ENCODE results near the gene C19orf25. TPM values are rescaled to one million over a fixed set of nuclear protein-coding genes. Genes with fewer than 3 reads are reported as not detected.
A peak's percentile ranks its signal among the peaks of the same experiment; 100 is the strongest.

Gene C19orf25
- total and polyA plus RNA-seq, 9 of the 15 experiments (the other 6 are each of a cell fraction or from before 2014, with no cell fraction given) = 0.79 to 96.0 (median 36.1) TPM

DNA sequence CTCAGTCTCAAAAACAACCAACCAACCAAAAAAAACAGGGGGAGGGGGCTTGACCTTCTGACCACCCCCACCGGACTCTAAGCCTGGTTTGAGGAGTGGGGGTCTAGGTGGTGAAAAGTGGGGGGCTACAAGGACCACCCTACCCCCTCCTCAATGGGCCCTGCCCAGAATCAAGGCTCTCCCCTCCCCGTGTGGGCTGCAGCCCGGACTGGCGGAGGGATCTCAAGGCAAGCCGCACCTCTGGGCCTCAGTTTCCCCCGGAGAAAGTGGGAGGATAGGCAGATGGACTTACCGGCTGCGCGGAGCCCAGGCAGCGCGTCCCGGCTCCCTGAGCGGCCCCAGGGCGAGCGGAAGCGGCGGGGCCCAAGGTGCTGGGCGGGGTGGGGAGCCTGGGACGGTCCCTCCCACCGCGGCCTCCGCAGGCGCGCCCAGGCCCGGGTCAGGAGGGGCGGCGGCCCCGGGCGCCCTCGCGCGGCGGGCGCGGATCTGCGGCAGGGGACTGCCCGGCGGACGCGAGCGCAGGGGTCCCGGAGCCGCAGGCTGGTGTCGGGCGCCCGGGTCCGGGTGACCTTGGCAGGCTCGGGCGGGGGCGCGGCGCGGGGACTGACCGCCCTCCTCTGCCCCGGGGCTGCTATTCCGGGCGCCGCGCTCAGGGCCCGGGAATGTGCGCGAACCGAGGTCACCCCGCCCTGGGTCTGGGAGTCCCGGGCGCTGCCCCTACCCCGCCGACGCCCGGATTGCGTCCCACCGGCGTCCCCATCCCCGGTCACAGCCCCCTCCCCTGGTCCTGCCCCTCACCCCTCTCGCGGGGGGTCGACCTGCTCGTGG is 33.9 kb upstream of the C19orf25 start, which contains the start of gene ADAMTSL5 (continued):
- TF ChIP-seq, protein P1, sequence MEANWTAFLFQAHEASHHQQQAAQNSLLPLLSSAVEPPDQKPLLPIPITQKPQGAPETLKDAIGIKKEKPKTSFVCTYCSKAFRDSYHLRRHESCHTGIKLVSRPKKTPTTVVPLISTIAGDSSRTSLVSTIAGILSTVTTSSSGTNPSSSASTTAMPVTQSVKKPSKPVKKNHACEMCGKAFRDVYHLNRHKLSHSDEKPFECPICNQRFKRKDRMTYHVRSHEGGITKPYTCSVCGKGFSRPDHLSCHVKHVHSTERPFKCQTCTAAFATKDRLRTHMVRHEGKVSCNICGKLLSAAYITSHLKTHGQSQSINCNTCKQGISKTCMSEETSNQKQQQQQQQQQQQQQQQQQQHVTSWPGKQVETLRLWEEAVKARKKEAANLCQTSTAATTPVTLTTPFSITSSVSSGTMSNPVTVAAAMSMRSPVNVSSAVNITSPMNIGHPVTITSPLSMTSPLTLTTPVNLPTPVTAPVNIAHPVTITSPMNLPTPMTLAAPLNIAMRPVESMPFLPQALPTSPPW (CRISPR knock-in tag; IDR thresholded peaks at IDR 0.05) = peak; percentile 82
- TF ChIP-seq SMARCC2 (IDR thresholded peaks at IDR 0.05; ENCODE audit: low read depth) = no peak
- TF ChIP-seq, protein P2, sequence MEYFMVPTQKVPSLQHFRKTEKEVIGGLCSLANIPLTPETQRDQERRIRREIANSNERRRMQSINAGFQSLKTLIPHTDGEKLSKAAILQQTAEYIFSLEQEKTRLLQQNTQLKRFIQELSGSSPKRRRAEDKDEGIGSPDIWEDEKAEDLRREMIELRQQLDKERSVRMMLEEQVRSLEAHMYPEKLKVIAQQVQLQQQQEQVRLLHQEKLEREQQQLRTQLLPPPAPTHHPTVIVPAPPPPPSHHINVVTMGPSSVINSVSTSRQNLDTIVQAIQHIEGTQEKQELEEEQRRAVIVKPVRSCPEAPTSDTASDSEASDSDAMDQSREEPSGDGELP (CRISPR knock-in tag; IDR thresholded peaks at IDR 0.05; ENCODE audit: borderline replicate concordance) = peak; percentile 60
- TF ChIP-seq E2F3 (CRISPR knock-in tag; IDR thresholded peaks at IDR 0.05) = no peak; the same call in 1 of the 2 replicates
- TF ChIP-seq ATF1 (CRISPR knock-in tag; IDR thresholded peaks at IDR 0.05) = no peak
- TF ChIP-seq ATF1 (tag; IDR thresholded peaks at IDR 0.05) = no peak
- peak; percentile 31; the same call in 1 of the 2 replicates for TF ChIP-seq L3MBTL2 (IDR thresholded peaks at IDR 0.05)
- TF ChIP-seq KDM2B (CRISPR knock-in tag; IDR thresholded peaks at IDR 0.05) = 0 out of 2 replicates have a peak, but pooled peaks have one; percentile 58
- TF ChIP-seq, protein P3, sequence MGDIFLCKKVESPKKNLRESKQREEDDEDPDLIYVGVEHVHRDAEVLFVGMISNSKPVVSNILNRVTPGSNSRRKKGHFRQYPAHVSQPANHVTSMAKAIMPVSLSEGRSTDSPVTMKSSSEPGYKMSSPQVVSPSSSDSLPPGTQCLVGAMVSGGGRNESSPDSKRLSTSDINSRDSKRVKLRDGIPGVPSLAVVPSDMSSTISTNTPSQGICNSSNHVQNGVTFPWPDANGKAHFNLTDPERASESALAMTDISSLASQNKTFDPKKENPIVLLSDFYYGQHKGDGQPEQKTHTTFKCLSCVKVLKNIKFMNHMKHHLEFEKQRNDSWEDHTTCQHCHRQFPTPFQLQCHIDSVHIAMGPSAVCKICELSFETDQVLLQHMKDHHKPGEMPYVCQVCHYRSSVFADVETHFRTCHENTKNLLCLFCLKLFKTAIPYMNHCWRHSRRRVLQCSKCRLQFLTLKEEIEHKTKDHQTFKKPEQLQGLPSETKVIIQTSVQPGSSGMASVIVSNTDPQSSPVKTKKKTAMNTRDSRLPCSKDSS (IDR thresholded peaks at IDR 0.05; ENCODE audit: low read depth, partially characterized antibody) = no peak
- TF ChIP-seq, protein P4, sequence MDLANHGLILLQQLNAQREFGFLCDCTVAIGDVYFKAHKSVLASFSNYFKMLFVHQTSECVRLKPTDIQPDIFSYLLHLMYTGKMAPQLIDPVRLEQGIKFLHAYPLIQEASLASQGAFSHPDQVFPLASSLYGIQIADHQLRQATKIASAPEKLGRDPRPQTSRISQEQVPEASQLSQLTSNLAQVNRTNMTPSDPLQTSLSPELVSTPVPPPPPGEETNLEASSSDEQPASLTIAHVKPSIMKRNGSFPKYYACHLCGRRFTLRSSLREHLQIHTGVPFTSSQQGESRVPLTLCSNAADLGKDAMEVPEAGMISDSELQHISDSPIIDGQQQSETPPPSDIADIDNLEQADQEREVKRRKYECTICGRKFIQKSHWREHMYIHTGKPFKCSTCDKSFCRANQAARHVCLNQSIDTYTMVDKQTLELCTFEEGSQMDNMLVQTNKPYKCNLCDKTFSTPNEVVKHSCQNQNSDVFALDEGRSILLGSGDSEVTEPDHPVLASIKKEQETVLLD (IDR thresholded peaks at IDR 0.05) = 0 out of 2 replicates have a peak, but pooled peaks have one; percentile 39
- TF ChIP-seq ZBTB7A (IDR thresholded peaks at IDR 0.05; ENCODE audit: borderline replicate concordance, control insufficient read depth, low read depth, low read length) = peak; percentile 89
- TF ChIP-seq, protein P5, sequence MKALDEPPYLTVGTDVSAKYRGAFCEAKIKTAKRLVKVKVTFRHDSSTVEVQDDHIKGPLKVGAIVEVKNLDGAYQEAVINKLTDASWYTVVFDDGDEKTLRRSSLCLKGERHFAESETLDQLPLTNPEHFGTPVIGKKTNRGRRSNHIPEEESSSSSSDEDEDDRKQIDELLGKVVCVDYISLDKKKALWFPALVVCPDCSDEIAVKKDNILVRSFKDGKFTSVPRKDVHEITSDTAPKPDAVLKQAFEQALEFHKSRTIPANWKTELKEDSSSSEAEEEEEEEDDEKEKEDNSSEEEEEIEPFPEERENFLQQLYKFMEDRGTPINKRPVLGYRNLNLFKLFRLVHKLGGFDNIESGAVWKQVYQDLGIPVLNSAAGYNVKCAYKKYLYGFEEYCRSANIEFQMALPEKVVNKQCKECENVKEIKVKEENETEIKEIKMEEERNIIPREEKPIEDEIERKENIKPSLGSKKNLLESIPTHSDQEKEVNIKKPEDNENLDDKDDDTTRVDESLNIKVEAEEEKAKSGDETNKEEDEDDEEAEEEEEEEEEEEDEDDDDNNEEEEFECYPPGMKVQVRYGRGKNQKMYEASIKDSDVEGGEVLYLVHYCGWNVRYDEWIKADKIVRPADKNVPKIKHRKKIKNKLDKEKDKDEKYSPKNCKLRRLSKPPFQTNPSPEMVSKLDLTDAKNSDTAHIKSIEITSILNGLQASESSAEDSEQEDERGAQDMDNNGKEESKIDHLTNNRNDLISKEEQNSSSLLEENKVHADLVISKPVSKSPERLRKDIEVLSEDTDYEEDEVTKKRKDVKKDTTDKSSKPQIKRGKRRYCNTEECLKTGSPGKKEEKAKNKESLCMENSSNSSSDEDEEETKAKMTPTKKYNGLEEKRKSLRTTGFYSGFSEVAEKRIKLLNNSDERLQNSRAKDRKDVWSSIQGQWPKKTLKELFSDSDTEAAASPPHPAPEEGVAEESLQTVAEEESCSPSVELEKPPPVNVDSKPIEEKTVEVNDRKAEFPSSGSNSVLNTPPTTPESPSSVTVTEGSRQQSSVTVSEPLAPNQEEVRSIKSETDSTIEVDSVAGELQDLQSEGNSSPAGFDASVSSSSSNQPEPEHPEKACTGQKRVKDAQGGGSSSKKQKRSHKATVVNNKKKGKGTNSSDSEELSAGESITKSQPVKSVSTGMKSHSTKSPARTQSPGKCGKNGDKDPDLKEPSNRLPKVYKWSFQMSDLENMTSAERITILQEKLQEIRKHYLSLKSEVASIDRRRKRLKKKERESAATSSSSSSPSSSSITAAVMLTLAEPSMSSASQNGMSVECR (CRISPR knock-in tag; IDR thresholded peaks at IDR 0.05) = peak; percentile 70; the same call in 1 of the 2 replicates
- TF ChIP-seq YY1 (IDR thresholded peaks at IDR 0.05; ENCODE audit: borderline replicate concordance in 1 of 3, control insufficient read depth in 1 of 3, extremely low read depth in 1 of 3, insufficient read depth in 3 of 3, insufficient read length in 1 of 3, insufficient replicate concordance in 2 of 3, low read depth in 1 of 3, low read length in 2 of 3) = peak in 1 of 3 experiments; percentile 34
- TF ChIP-seq SMARCA5 (IDR thresholded peaks at IDR 0.05) = peak; percentile 96
- TF ChIP-seq GABPB1 (CRISPR knock-in tag; IDR thresholded peaks at IDR 0.05) = peak; percentile 78
- peak; percentile 73 for TF ChIP-seq SUPT5H (IDR thresholded peaks at IDR 0.05)

Measured in K562 (cell line).